GM18508 (cell line): ENCODE results near the gene MEG3.

Source experiments
- ATAC-seq: cut with Tn5 transposase; IDR thresholded peaks from one replicate; pipeline ENCODE4 v1.9.1; 2021; ENCODE audit warnings: moderate number of reproducible peaks; ENCODE audit not compliant: insufficient read depth, unreplicated experiment

Gene MEG3

GRCh38 chr14:100875126-100875525 lies 49.2 kb downstream of the MEG3 start:
- ATAC-seq: no peak

GRCh38 chr14:100875861-100876590 lies 50.1 kb downstream of the MEG3 start:
- ATAC-seq: no peak

DNA sequence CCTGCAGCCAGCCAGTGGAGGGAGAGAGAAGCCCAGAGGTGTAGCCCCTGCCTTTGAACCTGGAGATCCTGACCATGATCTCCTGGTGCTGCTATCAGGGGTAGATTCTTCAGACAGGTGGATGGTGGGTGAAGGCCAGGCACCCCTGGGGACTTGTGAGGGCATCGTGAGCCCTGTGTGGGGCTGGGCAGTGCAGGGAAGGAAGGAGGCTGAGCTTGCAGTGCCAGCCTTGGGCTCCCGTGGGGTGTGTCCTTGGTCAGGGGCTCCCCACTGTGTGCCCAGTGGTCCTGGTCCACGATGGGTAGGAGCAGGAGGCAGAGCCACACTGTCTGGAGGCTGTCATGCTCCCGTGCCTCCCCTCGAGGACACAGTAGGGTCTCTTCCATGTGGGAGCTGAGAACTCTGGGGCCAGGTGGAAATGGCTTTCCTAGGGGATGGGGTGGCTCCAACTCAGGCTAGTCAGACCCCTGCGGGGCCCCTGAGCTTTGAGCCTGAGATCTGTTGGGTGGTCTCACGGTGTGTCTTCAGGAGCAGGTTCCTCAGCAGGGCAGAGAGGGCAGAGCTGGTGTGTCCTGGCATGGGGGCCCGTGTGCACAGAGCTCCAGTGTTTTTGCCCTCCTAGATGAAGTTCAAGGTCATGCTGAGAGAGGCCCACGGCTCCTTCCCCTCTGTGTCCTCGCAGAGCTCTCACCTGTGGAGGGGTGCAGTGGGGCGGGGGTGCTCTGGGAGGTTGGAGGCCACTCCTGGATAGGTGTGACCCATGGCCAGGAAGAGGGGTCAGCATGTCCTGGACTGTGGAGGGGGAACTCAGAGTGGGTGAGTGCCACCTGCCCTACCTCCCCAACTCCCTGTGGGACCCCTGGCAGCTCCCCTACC lies 52.6 kb downstream of the MEG3 start:
- no peak for ATAC-seq

DNA sequence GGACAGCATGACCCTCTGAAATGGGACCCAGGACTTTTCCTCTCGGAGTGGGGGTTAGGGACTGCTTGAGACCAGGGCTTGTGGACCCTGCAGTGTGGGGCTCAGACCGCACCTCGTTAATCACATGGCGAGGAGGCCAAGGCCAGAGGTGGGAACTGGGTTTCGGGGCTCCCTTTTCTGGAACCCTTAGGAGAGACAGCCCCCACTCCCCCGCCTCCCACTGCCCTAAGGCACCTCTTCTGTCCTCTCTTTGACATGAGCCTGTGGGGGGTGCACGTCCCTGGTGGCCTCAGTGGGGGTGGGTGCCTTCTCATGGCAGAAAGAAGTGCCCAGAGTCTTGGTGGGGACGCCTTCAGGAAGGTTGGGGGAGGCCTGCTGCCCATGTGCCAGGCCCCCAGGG lies 53.3 kb downstream of the MEG3 start:
- ATAC-seq: no peak

- ATAC-seq: no peak
Observed at GRCh38 chr14:100879782-100880181, 53.9 kb downstream of the MEG3 start.

GRCh38 chr14:100880271-100881101 lies 54.6 kb downstream of the MEG3 start:
- no peak for ATAC-seq

DNA sequence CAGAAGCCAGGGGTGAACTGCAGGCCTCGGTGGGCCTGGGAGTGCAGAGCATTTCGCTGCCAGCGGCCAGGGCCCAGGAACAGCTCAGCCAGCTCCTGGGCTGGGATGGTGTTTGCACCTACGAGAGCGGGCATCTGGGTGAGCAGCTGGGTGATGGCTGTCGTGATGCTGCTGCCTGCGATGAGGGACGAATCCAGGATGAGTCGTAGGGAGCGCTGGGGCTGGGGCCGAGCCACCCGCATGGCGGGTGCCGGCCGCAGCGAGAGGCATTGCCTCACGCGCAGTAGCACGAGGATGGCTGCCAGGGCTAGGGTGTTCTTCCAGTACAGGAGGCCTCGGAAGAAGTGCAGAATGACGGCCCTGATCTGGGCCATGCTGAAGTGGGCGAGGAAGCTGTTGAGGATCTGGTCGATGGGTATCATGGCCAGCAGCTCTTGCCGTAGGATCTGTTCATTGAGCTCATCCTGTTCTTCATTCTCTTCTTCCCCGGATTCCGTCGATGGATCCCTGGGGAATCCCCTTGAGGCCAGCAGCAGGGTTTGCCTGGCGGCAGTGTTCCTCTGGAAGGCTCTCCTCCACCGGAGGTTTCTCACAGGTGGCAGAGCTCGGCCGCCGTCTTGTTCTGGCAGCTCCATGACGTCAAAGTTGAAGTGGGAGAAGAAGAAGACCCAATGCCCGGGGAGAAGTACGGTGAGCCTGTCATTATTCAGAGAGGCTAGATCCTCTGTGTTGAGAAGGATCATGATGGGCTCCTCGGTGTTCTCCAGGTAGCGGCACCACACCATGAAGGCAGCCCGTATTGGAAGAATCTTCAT lies 55.5 kb downstream of the MEG3 start:
- ATAC-seq: no peak

DNA sequence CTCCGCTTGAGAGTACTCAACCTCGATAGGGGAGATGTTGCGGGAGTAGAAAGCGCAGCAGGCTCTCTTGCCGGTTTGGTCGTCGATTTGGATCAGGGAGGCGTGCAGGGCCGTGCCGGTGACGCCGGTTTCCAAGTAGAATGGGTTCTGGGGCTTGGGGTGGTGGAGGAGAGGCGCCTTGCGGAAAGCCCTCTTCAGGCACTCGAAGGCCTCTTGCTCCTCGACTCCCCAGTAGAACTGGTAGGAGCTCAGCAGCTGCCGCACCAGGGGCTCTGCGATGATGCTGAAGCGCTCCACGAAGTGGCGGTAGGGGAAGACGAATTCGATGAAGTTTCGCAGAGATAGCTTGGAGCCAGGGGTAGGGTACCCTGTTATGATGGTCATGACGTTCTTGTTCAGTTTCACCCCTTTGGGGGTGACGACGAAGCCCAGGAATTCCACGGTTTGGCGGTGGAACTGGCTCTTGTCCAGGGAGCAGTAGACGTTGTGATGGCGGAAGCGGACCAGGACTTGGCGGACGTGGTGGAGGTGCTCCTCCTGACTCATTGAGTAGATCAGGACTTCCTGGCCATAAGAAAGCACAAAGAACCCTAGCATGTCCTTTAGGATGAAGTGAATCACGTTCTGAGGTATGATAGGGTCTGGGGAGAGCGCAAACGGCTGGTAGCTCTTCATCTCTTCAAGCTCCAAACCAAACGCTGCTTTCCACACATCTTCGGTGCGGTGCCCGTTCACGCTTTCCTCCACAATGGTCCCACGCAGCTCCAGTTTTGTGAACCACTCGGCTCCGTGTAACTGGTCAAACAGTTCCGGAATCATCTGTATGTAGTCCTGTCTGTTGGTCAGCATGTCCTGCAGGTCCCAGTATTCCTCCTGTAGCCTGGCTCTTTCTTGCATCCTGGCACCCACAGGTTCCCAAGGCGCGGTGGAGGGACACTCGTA lies 56.4 kb downstream of the MEG3 start:
- no peak for ATAC-seq

DNA sequence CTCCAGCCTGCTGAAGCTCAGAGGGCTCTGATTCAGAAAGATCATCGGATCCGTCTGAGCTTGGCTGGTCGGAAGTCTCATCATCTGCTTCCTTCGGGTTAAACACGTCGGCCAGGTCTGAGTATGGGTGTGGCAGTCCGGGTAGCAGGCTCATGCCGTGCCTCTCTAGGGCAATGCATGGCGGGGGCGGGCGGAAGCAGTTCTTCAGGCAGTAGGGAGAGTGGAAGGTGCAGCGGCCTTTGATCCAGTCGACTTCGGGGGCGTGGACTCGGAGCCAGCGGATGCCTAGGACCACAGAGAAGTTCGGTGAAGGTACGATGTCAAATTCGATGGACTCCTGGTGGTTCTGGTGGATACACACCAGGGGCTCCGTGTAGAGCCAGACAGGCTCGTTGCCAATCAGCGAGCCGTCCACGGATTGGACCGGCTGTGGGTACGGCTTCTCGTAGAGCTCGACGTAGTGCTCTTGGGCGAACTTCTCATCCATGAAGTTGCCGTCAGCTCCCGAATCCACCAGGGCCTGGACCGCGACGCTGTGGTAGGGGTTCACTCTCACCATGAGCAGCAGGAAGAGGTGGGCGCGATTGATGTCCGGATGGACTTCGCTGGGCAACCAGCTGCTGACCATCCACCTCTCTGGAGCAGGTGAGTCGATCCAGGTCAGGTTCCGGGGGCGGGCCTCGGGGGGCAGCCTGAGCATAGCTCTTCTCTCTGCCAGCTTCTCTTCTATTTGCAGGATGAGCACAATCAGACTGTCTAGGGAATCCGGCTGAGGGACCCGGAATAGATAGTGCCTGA lies 57.3 kb downstream of the MEG3 start:
- ATAC-seq: no peak

GRCh38 chr14:100883789-100884101 lies 57.8 kb downstream of the MEG3 start:
- no peak for ATAC-seq

DNA sequence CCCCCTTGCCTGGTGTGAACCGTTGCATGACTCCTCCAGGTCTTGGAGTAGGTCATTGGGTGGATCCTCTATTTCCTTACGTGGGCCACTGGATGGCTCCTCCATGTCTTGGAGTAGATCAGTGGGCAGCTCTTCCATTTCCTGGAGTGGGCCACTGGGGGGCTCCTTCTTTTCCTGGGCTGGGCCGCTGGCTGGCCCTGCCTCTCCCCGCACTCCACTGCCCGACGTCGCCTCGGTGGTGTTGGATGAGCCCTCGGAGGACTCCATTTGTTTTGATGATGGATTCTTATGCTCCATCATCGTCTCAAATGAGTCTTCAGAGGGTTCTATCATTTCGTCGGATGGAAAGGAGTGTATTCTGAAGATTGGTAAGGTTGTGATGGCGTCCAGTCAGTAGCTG lies 58.5 kb downstream of the MEG3 start:
- ATAC-seq: no peak

DNA sequence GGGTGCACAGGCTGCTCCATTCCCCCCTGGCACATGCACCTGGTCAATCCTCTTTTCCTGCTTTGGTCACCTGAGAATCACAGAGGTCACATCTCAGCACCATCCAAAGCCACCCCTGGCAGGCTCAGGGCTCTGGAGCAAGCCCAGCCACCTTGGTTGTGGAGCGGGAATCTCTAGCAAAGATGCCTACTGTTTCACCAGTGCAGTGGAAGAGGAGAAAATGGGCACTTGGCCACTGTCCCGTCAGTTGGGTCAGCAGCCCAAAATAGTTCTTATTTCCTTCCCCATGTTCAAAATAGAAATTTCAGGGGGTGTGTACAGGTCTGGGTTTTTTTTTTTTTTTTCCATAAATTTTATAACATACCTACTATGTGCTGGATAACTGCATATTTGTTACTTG lies 59.3 kb downstream of the MEG3 start:
- ATAC-seq: no peak

- ATAC-seq: no peak
Observed at GRCh38 chr14:100885617-100886016, 59.7 kb downstream of the MEG3 start.

- no peak for ATAC-seq
Observed at GRCh38 chr14:100887728-100888335, 61.9 kb downstream of the MEG3 start.

- ATAC-seq: no peak
Observed at GRCh38 chr14:100888789-100889315, 62.9 kb downstream of the MEG3 start.

GRCh38 chr14:100889641-100890040 lies 63.7 kb downstream of the MEG3 start:
- no peak for ATAC-seq

GRCh38 chr14:100890061-100890850 lies 64.3 kb downstream of the MEG3 start:
- no peak for ATAC-seq
